Heart right ventricle (tissue), 16 donors: ENCODE results near the gene FKBP4. TPM values are rescaled to one million over a fixed set of nuclear protein-coding genes. Genes with fewer than 3 reads are reported as not detected.
A peak's percentile ranks its signal among the peaks of the same experiment; 100 is the strongest.

Experiments used
- ATAC-seq, 8 donors: fragments of 200-7000 bp; cut with Tn5 transposase; one replicate each; pipeline ENCODE4 v1.9.1; 2020; ENCODE audit warnings: mild to moderate bottlenecking in 8 of 8, moderate library complexity in 8 of 8, moderate number of reproducible peaks in 1 of 8
- DNase-seq, 2 donors: peaks; one replicate each; pipeline ENCODE4 v3.0.0-alpha.2; 2020
- H3K27ac ChIP-seq, 10 donors: fragments of 200-600 bp; sonication (generic) in 2 of 10; one replicate each; pipeline versions ENCODE4 v1.5.0 to v1.8.0; 2020 to 2022; ENCODE audit warnings: mild to moderate bottlenecking in 3 of 10
- H3K27me3 ChIP-seq, 7 donors: fragments of 200-600 bp; one replicate each; pipeline ENCODE4 v1.8.0; 2021 to 2022; ENCODE audit warnings: mild to moderate bottlenecking in 2 of 7
- H3K36me3 ChIP-seq, 9 donors: fragments of 200-600 bp; sonication (generic) in 1 of 9; one replicate each; pipeline versions ENCODE4 v1.5.0 to v1.8.0; 2020 to 2022; ENCODE audit warnings: mild to moderate bottlenecking in 2 of 9
- H3K4me1 ChIP-seq, 9 donors: fragments of 200-600 bp; sonication (generic) in 1 of 9; one replicate each; pipeline versions ENCODE4 v1.5.0 to v1.8.0; 2020 to 2022; ENCODE audit warnings: mild to moderate bottlenecking in 4 of 9
- H3K4me3 ChIP-seq, 10 donors: fragments of 200-600 bp; sonication (generic) in 2 of 10; one replicate each; pipeline versions ENCODE4 v1.5.0 to v1.8.0; 2020 to 2022; ENCODE audit warnings: mild to moderate bottlenecking in 7 of 10, moderate library complexity in 2 of 10
- H3K9me3 ChIP-seq, 11 donors: fragments of 200-600 bp in 10 of 11; sonication (generic) in 2 of 11; one replicate each; pipeline versions ENCODE4 v1.5.0 to v1.8.0; 2013 to 2022; ENCODE audit warnings: mild to moderate bottlenecking in 2 of 11, control low read depth in 1 of 11, moderate library complexity in 1 of 11
- WGBS, 2 donors: extraction: QIAGEN DNeasy Blood & Tissue Kit; methylation state at CpG; one replicate each; pipeline ENCODE4 v1.1.7; 2013; ENCODE audit warnings: inconsistent platforms in 1 of 2; 5-methylcytosine and 5-hydroxymethylcytosine counted together
- intact Hi-C, 10 donors: fragments of 100-400 bp; cut with DNase I; formaldehyde crosslinking; loops; one replicate each; pipeline versions ENCODE4 v1.11.1 to v1.14.2; 2022
- polyA plus RNA-seq, 2 donors: library from polyadenylated mRNA; stranded (reverse); fragments of 200-250 nt; gene quantifications; one replicate each; pipeline ENCODE4 v1.2.3, GENCODE V29; 2013
- total RNA-seq, 10 donors: library from RNA; stranded (reverse); fragmentation: NEBNext Ultra II Directional in 3 of 10; extraction: Animal tissue kit (Norgen Biotek cat#: 25700) in 3 of 10; gene quantifications; one replicate each; pipeline versions ENCODE4 v1.2.1 to v1.2.4, GENCODE V29; 2021 to 2023
- TF ChIP-seq, protein P1 (sequence below), 9 donors: fragments of 200-600 bp; sonication (generic) in 2 of 9; IDR thresholded peaks; one replicate each; pipeline versions ENCODE4 v1.5.0 to v1.8.0; 2021 to 2022; ENCODE audit warnings: antibody characterized with exemption in 9 of 9, mild to moderate bottlenecking in 5 of 9, moderate library complexity in 1 of 9
- donor health status: Arrhythmogenic right ventricular cardiomyopathy.
- donor health status: ischemic (EF 13 %, LVEDD 7.1; RV severe dilation, severe dysfunction).
- donor health status: healthy with polysubstance abuse.
- donor health status: DM: no; HTN: yes; CAD: no.
- donor health status: DM: no; HTN: no; CAD: no.
- donor health status: ischemic (EF 25% LVEDD 6.9; RV normal size, moderate dysfunction).
- donor health status: ischemic (EF 25% LVEDD 5.7; RV mildly dilated, moderate dysfunction).
- donor health status: healthy.
- donor health status: DM: yes; HTN: yes; CAD: no.
- donor health status: Ischemic cardiomyopathy.
- donor health status: ischemic (EF 35%, LVEDD 5.7; RV mildly dilated, moderate dysfunction).
- donor health status: nonischemic (EF 11% LVEDD 7.7; RV severe dilation, severe dysfunction).
- donor health status: DM: yes; HTN: yes; CAD: no.
- donor health status: PGD.
- donor health status: ischemic (EF 29% LVEDD 5.4; RV normal size, mild dysfunction).
- donor health status: nonischemic (EF 23%, LVEDD 6.1; RV moderate dilation, normal function).

FKBP4 gene
- total and polyA plus RNA-seq, 12 donors, result 18.7 to 65.8 (median 49.1) TPM

DNA sequence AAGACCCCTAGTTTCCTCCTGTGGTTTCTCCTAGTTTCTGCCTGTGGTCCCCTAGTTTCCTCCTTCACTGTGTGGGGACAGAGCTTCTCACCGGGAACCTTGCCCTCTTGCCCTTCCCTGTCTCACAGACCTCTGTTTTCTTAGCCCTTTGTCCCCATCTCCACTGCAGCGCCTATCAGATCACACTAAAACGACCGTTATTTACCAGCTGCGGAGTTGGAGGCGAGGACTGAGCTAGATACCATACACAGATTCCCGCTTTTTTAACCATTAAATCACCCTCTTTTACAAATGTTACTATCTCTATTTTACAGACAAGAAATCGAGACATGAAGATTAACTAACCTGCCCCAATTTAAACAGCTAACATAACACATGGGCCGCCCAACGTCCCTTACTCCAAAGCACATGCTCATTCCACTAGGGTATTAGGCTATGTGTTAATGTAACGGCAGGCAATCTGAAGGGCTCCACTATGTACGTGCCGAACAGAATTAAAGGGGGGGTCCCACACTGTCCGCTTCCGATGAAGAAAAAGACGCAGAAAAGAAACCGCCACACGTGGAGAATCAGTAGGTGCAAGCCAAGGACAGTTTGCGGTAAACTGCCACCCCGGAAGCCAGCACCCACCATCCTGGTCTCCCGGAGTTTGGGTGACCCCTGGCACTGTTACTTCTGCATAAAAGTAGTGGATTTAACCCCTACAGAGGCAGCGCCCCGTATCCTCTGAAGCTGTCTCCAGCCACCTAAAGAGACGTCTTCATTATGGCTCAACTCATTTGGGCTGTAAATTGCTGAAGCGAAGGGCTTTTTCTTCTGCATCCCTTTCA lies 1.9 kb upstream of the FKBP4 start:
- peaks cover 0 to 10% (median 0%) of the 10 kb centered on the region in 9 donors for H3K36me3 ChIP-seq
- H3K27me3 ChIP-seq, result no peaks in the 10 kb centered on the region
- H3K27ac ChIP-seq, result no peak overlapping the region
- H3K9me3 ChIP-seq, result no peaks in the 10 kb centered on the region
- DNase-seq (no peak), ATAC-seq (no peak)
- no peak overlapping the region for H3K4me3 ChIP-seq
- intact Hi-C loops, result no loop called here
- TF ChIP-seq, protein P1, sequence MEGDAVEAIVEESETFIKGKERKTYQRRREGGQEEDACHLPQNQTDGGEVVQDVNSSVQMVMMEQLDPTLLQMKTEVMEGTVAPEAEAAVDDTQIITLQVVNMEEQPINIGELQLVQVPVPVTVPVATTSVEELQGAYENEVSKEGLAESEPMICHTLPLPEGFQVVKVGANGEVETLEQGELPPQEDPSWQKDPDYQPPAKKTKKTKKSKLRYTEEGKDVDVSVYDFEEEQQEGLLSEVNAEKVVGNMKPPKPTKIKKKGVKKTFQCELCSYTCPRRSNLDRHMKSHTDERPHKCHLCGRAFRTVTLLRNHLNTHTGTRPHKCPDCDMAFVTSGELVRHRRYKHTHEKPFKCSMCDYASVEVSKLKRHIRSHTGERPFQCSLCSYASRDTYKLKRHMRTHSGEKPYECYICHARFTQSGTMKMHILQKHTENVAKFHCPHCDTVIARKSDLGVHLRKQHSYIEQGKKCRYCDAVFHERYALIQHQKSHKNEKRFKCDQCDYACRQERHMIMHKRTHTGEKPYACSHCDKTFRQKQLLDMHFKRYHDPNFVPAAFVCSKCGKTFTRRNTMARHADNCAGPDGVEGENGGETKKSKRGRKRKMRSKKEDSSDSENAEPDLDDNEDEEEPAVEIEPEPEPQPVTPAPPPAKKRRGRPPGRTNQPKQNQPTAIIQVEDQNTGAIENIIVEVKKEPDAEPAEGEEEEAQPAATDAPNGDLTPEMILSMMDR (IDR thresholded peaks at IDR 0.05), result no peak
- H3K4me1 ChIP-seq, result peaks cover 12 to 28% (median 24%) of the 10 kb centered on the region in 9 donors
- WGBS, 2 donors, result 80 to 82% methylated on average over 25 of the region's 25 CpGs

DNA sequence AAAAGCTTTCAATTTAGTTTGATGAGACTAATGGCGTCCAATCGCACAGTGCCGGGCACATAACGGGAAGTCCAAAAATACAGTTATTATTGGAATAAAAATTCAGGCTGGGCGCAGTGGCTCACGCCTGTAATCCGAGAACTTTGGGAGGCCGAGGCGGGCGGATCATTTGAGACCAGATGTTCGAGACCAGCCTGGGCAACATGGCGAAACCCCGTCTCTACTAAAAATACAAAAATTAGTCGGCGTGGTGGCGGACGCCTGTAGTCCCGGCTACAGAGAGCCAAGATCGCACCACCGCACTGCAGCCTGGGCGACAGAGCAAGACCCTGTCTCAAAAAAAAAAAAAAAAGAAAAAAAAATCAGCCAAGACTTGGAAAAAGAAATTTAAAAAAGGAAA lies 1.2 kb upstream of the FKBP4 start:
- TF ChIP-seq, protein P1 (IDR thresholded peaks at IDR 0.05), result no peak
- DNase-seq (no peak), ATAC-seq (no peak)
- Histone ChIP-seq H3K9me3 (no peaks in the 10 kb centered on the region), H3K27me3 (no peaks in the 10 kb centered on the region), H3K36me3 (peaks cover 0 to 17% (median 3%) of the 10 kb centered on the region in 9 donors), H3K27ac (no peak overlapping the region), H3K4me1 (peaks cover 12 to 34% (median 30%) of the 10 kb centered on the region in 9 donors), H3K4me3 (no peak overlapping the region)
- WGBS, 2 donors, result 95 to 96% methylated on average over 21 of the region's 21 CpGs
- intact Hi-C loops, result no loop called here

DNA sequence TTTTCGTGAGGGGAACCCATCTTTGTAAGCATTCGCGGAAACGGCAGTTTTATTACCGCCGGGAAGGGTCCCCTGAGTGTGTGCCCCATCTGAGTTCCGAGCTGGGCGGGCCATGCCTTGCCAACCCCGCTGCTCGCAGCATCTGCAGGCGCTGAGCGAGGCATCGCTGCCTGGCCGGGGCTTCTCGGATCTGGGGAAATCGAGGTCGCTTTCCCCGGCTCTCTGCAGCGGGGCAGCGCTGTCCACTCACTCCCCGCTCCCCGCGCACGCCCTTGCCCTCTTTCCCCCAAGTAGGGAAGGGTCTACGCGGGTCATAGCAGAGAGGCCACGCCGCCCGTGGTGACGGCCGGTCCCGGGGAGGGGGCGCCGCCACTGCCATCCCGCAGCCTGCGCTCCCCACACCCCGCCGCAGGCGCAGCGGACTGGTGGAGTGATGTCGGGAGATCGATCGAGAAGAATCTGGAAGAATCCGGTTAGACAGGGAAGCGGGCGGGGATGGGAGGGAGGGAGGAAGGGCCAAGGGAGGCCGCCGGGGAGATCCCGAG lies 507 bp upstream of the FKBP4 start:
- peak overlapping the region in 9 of 10 donors; percentile 24 to 82 (median 74) for H3K27ac ChIP-seq
- H3K4me1 ChIP-seq, result peaks cover 12 to 37% (median 30%) of the 10 kb centered on the region in 9 donors
- peaks cover 0 to 24% (median 10%) of the 10 kb centered on the region in 9 donors for H3K36me3 ChIP-seq
- TF ChIP-seq, protein P1 (IDR thresholded peaks at IDR 0.05), result peak in 1 of 9 donors; percentile 1
- intact Hi-C loops, result loop anchor here in 1 of 10 donors (2.0 kb wide), 1 partner anchor 19 kb away; the partner anchor contains the start of gene ITFG2
- WGBS, 2 donors, result 8% methylated on average over 49 of the region's 49 CpGs
- H3K9me3 ChIP-seq, result no peaks in the 10 kb centered on the region
- no peaks in the 10 kb centered on the region for H3K27me3 ChIP-seq
- peak overlapping the region; percentile 63 to 91 (median 82) for H3K4me3 ChIP-seq
- DNase-seq (no peak), ATAC-seq (peak; percentile 19 to 56 (median 36))

DNA sequence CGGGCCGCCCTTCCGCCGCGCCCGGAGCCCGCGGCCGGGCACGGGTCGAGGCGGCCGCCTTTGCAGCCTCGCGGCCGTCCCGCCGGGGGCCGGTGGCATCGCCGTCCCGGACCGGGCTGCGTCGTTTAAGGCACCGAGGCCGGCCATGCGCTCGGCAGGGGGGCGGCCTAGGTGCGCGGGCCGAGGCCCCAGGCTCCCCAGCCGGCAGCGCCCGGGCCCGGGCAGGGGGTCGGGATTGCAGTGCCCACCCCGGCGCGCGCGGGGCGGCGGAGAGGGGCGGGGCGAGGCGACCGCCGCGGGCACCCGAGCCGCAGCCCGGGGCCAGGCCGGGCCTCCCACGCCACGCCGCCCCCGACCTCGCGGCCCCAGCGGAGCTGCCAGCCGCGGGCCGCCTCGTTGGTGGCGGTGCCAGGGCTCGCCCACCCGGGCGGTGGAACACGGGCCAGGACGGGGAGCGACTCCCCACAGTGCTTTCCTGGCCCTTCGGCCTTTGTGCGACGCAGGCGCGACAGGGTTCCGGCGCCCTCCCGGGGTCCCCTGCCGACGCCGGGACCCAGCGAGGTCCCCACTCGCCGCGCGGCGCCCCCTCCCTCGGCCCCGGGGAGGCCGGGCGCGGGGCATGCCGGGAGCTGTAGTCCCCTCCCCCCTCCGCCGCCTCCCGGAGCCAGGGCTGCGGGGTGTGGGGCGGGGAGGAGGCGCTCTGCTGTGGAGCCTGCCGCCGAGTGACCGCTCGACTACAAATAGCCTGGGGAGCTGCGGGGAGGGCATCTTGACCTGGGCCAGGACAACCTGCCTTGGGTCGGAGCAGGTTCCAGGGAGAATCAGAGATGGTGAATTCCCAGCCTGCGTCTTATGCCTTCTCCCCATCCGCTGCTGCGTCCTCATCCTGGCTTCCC lies 769 bp downstream of the FKBP4 start:
- H3K27me3 ChIP-seq, result no peaks in the 10 kb centered on the region
- H3K4me1 ChIP-seq, result peaks cover 12 to 50% (median 38%) of the 10 kb centered on the region in 9 donors
- TF ChIP-seq, protein P1 (IDR thresholded peaks at IDR 0.05), result no peak
- DNase-seq, result peak; percentile 82 to 87
- H3K36me3 ChIP-seq, result peaks cover 0 to 37% (median 21%) of the 10 kb centered on the region in 9 donors
- H3K9me3 ChIP-seq, result no peaks in the 10 kb centered on the region
- H3K27ac ChIP-seq, result peak overlapping the region; percentile 63 to 86 (median 81)
- intact Hi-C loops, result loop anchor here in 2 of 10 donors (2.0 kb wide), 1 partner anchor 17 kb away; the partner anchor contains the start of gene ITFG2 (in 2 of the 2)
- H3K4me3 ChIP-seq, result peak overlapping the region; percentile 63 to 91 (median 82)
- ATAC-seq, result peak; percentile 84 to 93 (median 88)
- WGBS, 2 donors, result 1% methylated on average over 57 to 110 of the region's 111 CpGs
